SK-N-SH treated with all-trans-retinoic acid at 6 μM for 48 hours (cell line): Measurements from ENCODE around the gene CHST13.
"Not testable (repeated sequence)": the region's sequence is repeated elsewhere in the genome, so short reads cannot be mapped to it uniquely, and the experiment has no call there.

Experiments
- ATAC-seq: fragments of 200-7000 bp; cut with Tn5 transposase; 3 replicates; pipeline ENCODE4 v1.9.1; 2020; ENCODE audit warnings: mild to moderate bottlenecking, moderate library complexity
- ESRRG ChIP-seq: fragments of 250-450 bp; sonication (Bioruptor Pico); IDR thresholded peaks from 2 replicates; pipeline ENCODE4 v1.6.1; 2021; ENCODE audit warnings: mild to moderate bottlenecking
- ISL1 ChIP-seq: fragments of 250-450 bp; sonication (Bioruptor Pico); IDR thresholded peaks from 2 replicates; pipeline ENCODE4 v2.1.2; 2022; ENCODE audit warnings: mild to moderate bottlenecking, moderate library complexity
- OSR1 ChIP-seq: fragments of 250-450 bp; sonication (Bioruptor Pico); IDR thresholded peaks from 2 replicates; pipeline ENCODE4 v1.8.0; 2022; ENCODE audit warnings: moderate library complexity, mild to moderate bottlenecking, inconsistent platforms
- POU6F1 ChIP-seq: fragments of 250-450 bp; sonication (Bioruptor Pico); IDR thresholded peaks from 2 replicates; pipeline ENCODE4 v1.8.0; 2021; ENCODE audit warnings: low read depth, mild to moderate bottlenecking, moderate library complexity, borderline replicate concordance
- SNAI2 ChIP-seq: fragments of 250-450 bp; sonication (Bioruptor Pico); IDR thresholded peaks from 2 replicates; pipeline ENCODE4 v1.5.0; 2020; ENCODE audit warnings: mild to moderate bottlenecking, moderate library complexity
- TCF4 ChIP-seq: fragments of 250-450 bp; sonication (Bioruptor Pico); IDR thresholded peaks from 2 replicates; pipeline ENCODE4 v1.8.0; 2021; ENCODE audit warnings: mild to moderate bottlenecking, moderate library complexity, borderline replicate concordance
- ZC3H10 ChIP-seq: fragments of 250-450 bp; sonication (Bioruptor Pico); IDR thresholded peaks from 2 replicates; pipeline ENCODE4 v1.5.1; 2021; ENCODE audit warnings: mild to moderate bottlenecking, moderate library complexity
- ZFP3 ChIP-seq: fragments of 250-450 bp; sonication (Bioruptor Pico); IDR thresholded peaks from 2 replicates; pipeline ENCODE4 v1.5.0; 2020; ENCODE audit warnings: mild to moderate bottlenecking, moderate library complexity
- ZNF565 ChIP-seq: fragments of 450-650 bp; formaldehyde crosslinking; conservative IDR thresholded peaks from 2 replicates; pipeline ENCODE4 v1.5.0; 2020; ENCODE audit warnings: low read depth, mild to moderate bottlenecking, moderate library complexity
- ZNF70 ChIP-seq: fragments of 450-650 bp; formaldehyde crosslinking; IDR thresholded peaks from 2 replicates; pipeline ENCODE4 v1.5.0; 2020; ENCODE audit warnings: mild to moderate bottlenecking, moderate library complexity
- ZNF8 ChIP-seq: fragments of 450-650 bp; formaldehyde crosslinking; IDR thresholded peaks from 2 replicates; pipeline ENCODE4 v1.5.0; 2020; ENCODE audit warnings: mild to moderate bottlenecking, moderate library complexity

Gene CHST13

GRCh38 chr3:126582311-126582710 is 58.4 kb downstream of the CHST13 start (continued):
- TF ChIP-seq POU6F1: no peak
- no peak for TF ChIP-seq ZC3H10
- TF ChIP-seq OSR1 (CRISPR knock-in tag): no peak
- TF ChIP-seq ESRRG (CRISPR knock-in tag): no peak
- TF ChIP-seq ZNF8 (CRISPR knock-in tag): no peak
- TF ChIP-seq TCF4: no peak
- TF ChIP-seq ZFP3 (CRISPR knock-in tag): no peak
- no peak for TF ChIP-seq SNAI2 (CRISPR knock-in tag)
- no peak for TF ChIP-seq ISL1 (CRISPR knock-in tag)
- TF ChIP-seq ZNF70 (CRISPR knock-in tag): no peak
- TF ChIP-seq ZNF565 (CRISPR knock-in tag): no peak

GRCh38 chr3:126591515-126591914 is 67.6 kb downstream of the CHST13 start:
- not testable (repeated sequence) for ATAC-seq
